Testis (tissue), 3 donors: Measurements from ENCODE around the gene MKRN1. TPM values are rescaled to one million over a fixed set of nuclear protein-coding genes. Genes with fewer than 3 reads are reported as not detected.
"Not testable (repeated sequence)": the region's sequence is repeated elsewhere in the genome, so short reads cannot be mapped to it uniquely, and the experiment has no call there.

Experiments
- DNase-seq: peaks from one replicate; pipeline ENCODE4 v3.0.0-alpha.2; 2019
- H3K27ac ChIP-seq, 2 donors: fragments of 200-600 bp; sonication (generic); one replicate each; pipeline ENCODE4 v1.5.1; 2019
- H3K27me3 ChIP-seq: fragments of 200-600 bp; sonication (generic); one replicate; pipeline ENCODE4 v1.5.1; 2019
- H3K36me3 ChIP-seq: fragments of 200-600 bp; sonication (generic); one replicate; pipeline ENCODE4 v1.5.1; 2017; ENCODE audit warnings: low read depth; ENCODE audit errors: missing control alignments
- H3K4me1 ChIP-seq: fragments of 200-600 bp; sonication (generic); one replicate; pipeline ENCODE4 v1.5.1; 2019
- H3K4me3 ChIP-seq, 2 donors: fragments of 200-600 bp; sonication (generic); one replicate each; pipeline ENCODE4 v1.5.1; 2017 to 2019
- H3K9me3 ChIP-seq: fragments of 200-600 bp; sonication (generic); one replicate; pipeline ENCODE4 v1.5.1; 2017
- POLR2A ChIP-seq: fragments of 450-650 bp; IDR thresholded peaks from one replicate; pipeline ENCODE4 v1.6.1; 2017; ENCODE audit warnings: antibody characterized with exemption, mild to moderate bottlenecking, moderate library complexity
- WGBS, 2 donors: methylation state at CpG; one replicate each; pipeline ENCODE4 v1.1.5; 2018; 5-methylcytosine and 5-hydroxymethylcytosine counted together
- intact Hi-C: fragments of 100-400 bp; cut with DNase I; formaldehyde crosslinking; loops from one replicate; pipeline ENCODE4 v1.15.1; 2023; ENCODE audit warnings: low total_unique reads
- polyA plus RNA-seq: library from polyadenylated mRNA; stranded (reverse); fragments of 350-450 nt; fragmentation: Illumina TruSeq; extraction: RNeasy Lipid Tissue Mini Kit (QIAGEN cat#74804); gene quantifications from one replicate; pipeline ENCODE4 v1.2.3, GENCODE V29; 2014; ENCODE audit warnings: low read depth, low replicate concordance; ENCODE audit not compliant: insufficient read depth
- total RNA-seq, 2 donors: library from RNA; depleted of rRNA; stranded (reverse); fragments of >200 nt; gene quantifications; one replicate each; pipeline ENCODE4 v1.2.3, GENCODE V29; 2016
- TF ChIP-seq, protein P1 (sequence below), 3 experiments: fragments of 450-650 bp in 2 of 3; fragments of 200-600 bp in 1 of 3; sonication (generic) in 1 of 3; IDR thresholded peaks; one replicate each; pipeline ENCODE4 v1.5.1; 2016 to 2019; ENCODE audit warnings: antibody characterized with exemption in 3 of 3, mild to moderate bottlenecking in 2 of 3, moderate library complexity in 1 of 3

Gene MKRN1
- total and polyA plus RNA-seq, 3 donors from 2014 or later: 142 to 320 (median 158) TPM

DNA sequence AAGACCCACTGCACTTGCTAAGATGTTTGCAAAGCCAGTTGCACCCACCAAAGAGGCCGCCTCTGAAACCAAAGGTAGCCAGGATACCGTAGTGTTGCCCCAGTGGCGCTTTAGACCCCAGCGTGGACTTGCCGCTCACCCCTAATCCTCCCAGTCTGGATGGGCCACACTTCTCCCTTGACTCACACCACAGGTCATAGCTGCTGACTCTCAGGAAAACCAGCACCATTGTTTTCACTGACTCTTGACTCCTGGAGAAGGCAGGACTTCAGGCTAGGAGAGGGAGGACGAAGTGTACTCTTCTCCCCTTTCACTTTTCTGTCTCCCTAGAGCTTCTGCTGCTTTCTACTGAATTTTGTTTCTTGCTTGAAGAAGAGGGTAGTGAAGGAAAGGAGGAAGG lies 53.2 kb downstream of the MKRN1 start:
- TF ChIP-seq, protein P1, sequence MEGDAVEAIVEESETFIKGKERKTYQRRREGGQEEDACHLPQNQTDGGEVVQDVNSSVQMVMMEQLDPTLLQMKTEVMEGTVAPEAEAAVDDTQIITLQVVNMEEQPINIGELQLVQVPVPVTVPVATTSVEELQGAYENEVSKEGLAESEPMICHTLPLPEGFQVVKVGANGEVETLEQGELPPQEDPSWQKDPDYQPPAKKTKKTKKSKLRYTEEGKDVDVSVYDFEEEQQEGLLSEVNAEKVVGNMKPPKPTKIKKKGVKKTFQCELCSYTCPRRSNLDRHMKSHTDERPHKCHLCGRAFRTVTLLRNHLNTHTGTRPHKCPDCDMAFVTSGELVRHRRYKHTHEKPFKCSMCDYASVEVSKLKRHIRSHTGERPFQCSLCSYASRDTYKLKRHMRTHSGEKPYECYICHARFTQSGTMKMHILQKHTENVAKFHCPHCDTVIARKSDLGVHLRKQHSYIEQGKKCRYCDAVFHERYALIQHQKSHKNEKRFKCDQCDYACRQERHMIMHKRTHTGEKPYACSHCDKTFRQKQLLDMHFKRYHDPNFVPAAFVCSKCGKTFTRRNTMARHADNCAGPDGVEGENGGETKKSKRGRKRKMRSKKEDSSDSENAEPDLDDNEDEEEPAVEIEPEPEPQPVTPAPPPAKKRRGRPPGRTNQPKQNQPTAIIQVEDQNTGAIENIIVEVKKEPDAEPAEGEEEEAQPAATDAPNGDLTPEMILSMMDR (IDR thresholded peaks at IDR 0.05): no peak
- no peak for TF ChIP-seq POLR2A
- H3K4me3 ChIP-seq: no peak overlapping the region
- no peak for DNase-seq
- H3K4me1 ChIP-seq: no peaks in the 10 kb centered on the region
- 44 to 90% methylated on average over 1 to 6 of the region's 6 CpGs for WGBS, 2 donors
- intact Hi-C loops: no loop called here
- H3K36me3 ChIP-seq: no peaks in the 10 kb centered on the region
- H3K27me3 ChIP-seq: no peaks in the 10 kb centered on the region
- no peak overlapping the region for H3K27ac ChIP-seq
- no peaks in the 10 kb centered on the region for H3K9me3 ChIP-seq

DNA sequence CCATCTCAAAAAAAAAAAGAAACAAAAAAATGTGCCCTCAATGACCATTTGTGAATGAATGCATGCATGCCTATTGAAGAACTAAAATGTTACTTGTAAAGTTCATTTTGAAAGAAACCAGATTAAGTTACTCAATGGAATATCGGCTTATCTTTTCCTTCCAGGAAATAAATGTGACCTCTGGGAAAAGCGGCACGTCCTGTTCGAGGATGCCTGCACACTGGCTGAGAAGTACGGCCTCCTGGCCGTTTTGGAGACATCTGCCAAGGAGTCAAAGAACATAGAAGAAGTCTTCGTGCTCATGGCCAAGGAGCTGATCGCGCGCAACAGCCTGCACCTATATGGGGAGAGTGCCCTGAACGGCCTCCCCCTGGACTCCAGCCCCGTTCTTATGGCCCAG lies 53.6 kb downstream of the MKRN1 start:
- 69 to 75% methylated on average over 11 to 12 of the region's 12 CpGs for WGBS, 2 donors
- intact Hi-C loops: no loop called here
- no peaks in the 10 kb centered on the region for H3K4me1 ChIP-seq
- H3K36me3 ChIP-seq: no peaks in the 10 kb centered on the region
- no peak for TF ChIP-seq POLR2A
- TF ChIP-seq, protein P1 (IDR thresholded peaks at IDR 0.05): no peak
- H3K27ac ChIP-seq: no peak overlapping the region
- no peak for DNase-seq
- no peak overlapping the region for H3K4me3 ChIP-seq
- no peaks in the 10 kb centered on the region for H3K27me3 ChIP-seq
- no peaks in the 10 kb centered on the region for H3K9me3 ChIP-seq

DNA sequence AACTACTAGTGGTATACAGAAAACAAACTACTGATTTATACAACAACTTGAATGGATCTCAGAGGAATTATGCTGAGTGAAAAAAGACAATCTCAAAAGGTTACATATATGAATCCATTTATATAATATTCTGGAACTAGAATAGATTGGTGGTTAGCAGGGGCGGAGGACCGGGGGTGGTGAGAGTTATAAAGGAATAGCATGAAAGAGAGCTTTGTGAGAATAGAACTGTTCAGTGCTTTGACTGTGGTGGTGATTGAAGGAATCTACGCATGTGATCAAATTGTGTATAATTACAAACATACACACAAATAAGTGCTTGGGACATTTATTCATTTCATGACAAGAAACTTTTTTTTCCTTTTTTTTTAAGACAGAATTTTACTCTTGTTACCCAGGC lies 55.8 kb downstream of the MKRN1 start:
- WGBS, 2 donors: 96 to 97% methylated on average over 3 of the region's 3 CpGs
- no peak overlapping the region for H3K4me3 ChIP-seq
- DNase-seq: no peak
- H3K9me3 ChIP-seq: no peaks in the 10 kb centered on the region
- H3K4me1 ChIP-seq: no peaks in the 10 kb centered on the region
- H3K27ac ChIP-seq: no peak overlapping the region
- no peaks in the 10 kb centered on the region for H3K27me3 ChIP-seq
- no peaks in the 10 kb centered on the region for H3K36me3 ChIP-seq
- intact Hi-C loops: no loop called here
- TF ChIP-seq, protein P1 (IDR thresholded peaks at IDR 0.05): no peak
- no peak for TF ChIP-seq POLR2A

DNA sequence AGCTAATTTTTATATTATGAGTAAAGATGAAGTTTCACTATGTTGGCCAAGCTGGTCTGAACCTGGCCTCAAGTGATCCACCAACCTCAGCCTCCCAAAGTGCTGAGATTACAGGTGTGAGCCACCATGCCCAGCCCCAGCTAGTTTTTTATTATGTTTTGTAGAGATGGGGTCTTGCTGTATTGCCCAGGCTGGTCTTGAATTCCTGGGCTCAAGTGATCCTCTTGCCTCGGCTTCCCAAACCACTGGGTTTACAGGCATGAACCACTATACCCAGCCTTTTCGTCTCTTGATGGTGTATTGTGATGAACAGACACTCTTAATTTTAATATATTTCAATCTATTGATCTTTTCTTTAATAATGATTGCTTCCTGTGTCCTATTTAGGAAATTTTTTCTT lies 57.8 kb downstream of the MKRN1 start:
- 90 to 92% methylated on average over 2 of the region's 2 CpGs for WGBS, 2 donors
- H3K27ac ChIP-seq: no peak overlapping the region
- intact Hi-C loops: no loop called here
- no peaks in the 10 kb centered on the region for H3K27me3 ChIP-seq
- H3K36me3 ChIP-seq: no peaks in the 10 kb centered on the region
- DNase-seq: no peak
- no peak overlapping the region for H3K4me3 ChIP-seq
- no peak for TF ChIP-seq POLR2A
- TF ChIP-seq, protein P1 (IDR thresholded peaks at IDR 0.05): no peak
- no peaks in the 10 kb centered on the region for H3K4me1 ChIP-seq
- H3K9me3 ChIP-seq: no peaks in the 10 kb centered on the region

DNA sequence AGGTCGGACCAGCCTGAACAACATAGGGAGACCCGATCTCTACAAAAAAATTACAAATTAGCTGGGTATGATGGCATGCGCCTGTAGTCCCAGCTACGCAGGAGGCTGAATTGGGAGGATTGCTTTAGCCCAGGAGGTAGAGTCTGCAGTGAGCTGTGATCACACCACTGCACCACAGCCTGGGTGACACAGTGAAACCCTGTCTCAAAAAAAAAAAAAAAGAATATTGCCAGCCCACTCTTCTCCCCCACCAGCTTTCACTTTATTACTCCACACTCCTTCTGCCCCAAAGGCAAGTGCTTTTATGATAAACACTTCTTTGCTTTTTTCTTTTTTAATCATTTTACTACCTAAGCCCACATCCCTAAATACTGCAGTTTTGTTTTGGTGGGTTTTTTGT lies 60.7 kb downstream of the MKRN1 start:
- TF ChIP-seq, protein P1 (IDR thresholded peaks at IDR 0.05): no peak
- TF ChIP-seq POLR2A: no peak
- no peaks in the 10 kb centered on the region for H3K27me3 ChIP-seq
- no peaks in the 10 kb centered on the region for H3K9me3 ChIP-seq
- no peak overlapping the region for H3K4me3 ChIP-seq
- no peaks in the 10 kb centered on the region for H3K36me3 ChIP-seq
- no peaks in the 10 kb centered on the region for H3K4me1 ChIP-seq
- no peak overlapping the region for H3K27ac ChIP-seq
- no peak for DNase-seq
- 87 to 94% methylated on average over 4 of the region's 4 CpGs for WGBS, 2 donors
- intact Hi-C loops: no loop called here

DNA sequence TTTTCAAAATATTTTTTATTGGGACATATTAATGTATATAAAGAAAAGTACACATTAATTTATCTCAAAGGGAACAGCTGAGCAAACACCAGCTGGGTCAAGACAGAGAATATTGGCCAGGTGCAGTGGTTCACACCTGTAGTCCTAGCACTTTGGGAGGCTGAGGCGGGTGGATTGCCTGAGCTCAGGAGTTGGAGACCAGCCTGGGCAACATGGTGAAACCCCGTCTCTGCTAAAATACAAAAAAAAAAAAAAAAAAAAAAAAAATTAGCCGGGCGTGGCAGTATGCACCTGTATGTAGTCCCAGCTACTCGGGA lies 61.2 kb downstream of the MKRN1 start:
- H3K9me3 ChIP-seq, DNase-seq, H3K36me3 ChIP-seq, H3K27ac ChIP-seq, H3K4me3 ChIP-seq, intact Hi-C loops, H3K27me3 ChIP-seq, H3K4me1 ChIP-seq: not testable (repeated sequence)
- 87 to 94% methylated on average over 5 of the region's 5 CpGs for WGBS, 2 donors
